GM19467 (cell line): ENCODE data around the gene R3HDM2.
"Not testable (repeated sequence)": the region's sequence is repeated elsewhere in the genome, so short reads cannot be mapped to it uniquely, and the experiment has no call there.

Experiments
- ATAC-seq: cut with Tn5 transposase; IDR thresholded peaks from one replicate; pipeline ENCODE4 v1.9.1; 2021; ENCODE audit warnings: mild to moderate bottlenecking, moderate library complexity; ENCODE audit not compliant: unreplicated experiment

Gene R3HDM2

DNA sequence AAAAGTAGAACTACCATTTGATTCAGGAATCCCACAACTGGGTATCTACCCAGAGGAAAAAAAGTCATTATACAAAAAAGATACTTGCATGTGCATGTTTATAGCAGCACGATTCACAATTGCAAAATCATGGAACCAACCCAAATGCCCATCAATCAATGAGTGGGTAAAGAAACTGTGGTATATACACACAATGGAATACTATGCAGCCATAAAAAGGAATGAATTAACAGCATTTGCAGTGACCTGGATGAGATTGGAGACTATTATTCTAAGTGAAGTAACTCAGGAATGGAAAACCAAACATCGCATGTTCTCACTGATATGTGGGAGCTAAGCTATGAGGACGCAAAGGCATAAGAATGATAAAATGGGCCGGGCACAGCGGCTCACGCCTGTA is 154.6 kb downstream of the R3HDM2 start:
- not testable (repeated sequence) for ATAC-seq

DNA sequence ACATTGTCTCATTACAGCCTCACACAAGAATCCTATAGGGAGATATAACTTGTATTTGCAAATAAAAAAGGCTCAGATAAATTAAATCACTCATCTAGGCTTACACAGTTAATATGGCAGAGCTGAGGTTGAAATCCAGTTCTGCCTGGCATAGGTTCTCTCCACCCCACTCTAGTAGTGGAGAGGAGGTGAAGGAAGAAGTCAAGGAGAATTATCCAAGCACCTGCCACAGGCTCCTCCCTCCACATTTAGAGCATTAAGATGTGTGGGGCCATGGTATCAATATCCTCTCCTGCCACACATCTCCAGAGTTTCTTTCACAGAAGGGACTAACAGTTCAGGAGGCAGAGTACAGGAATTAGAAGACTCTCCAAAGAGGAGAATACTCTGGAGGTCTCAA is 157.3 kb downstream of the R3HDM2 start:
- ATAC-seq, result no peak

DNA sequence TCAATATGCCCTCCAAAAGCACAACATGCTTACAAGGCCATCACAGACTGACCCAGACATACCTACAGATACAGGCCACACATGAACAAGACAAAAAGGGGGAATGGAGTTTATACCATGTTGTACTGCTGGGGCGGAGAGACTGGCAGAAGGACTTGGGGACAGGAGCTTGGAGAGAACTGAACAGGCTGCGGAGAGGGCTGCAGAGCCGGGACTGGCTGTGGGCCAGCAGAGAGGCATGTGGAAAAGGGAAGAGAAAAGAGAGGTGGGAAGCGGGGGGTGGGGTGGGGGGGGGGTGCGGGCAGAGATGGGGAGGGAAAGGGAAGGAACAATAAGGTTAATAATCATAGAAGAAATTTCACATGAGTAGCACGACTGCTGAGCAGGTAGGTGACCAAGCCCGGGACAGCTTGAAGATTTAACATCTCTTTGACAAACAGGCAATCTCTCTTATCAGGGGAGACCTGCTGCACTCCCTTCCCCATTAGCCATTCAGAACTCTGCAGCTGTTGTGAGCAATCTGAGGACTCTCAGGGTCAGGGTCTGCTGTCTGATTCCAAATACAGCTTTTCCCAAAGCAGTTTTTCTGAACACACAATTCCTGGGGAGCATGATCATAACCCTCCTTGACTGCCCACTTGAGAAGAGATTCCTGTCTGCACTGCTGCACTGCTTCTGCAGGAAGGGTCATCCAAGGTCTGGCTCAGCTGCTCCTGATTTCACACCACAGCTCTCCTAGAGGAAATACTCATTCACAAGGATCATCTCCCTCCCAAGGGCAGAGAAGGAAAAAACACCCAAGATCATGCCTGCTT is 158.3 kb downstream of the R3HDM2 start:
- ATAC-seq, result no peak

DNA sequence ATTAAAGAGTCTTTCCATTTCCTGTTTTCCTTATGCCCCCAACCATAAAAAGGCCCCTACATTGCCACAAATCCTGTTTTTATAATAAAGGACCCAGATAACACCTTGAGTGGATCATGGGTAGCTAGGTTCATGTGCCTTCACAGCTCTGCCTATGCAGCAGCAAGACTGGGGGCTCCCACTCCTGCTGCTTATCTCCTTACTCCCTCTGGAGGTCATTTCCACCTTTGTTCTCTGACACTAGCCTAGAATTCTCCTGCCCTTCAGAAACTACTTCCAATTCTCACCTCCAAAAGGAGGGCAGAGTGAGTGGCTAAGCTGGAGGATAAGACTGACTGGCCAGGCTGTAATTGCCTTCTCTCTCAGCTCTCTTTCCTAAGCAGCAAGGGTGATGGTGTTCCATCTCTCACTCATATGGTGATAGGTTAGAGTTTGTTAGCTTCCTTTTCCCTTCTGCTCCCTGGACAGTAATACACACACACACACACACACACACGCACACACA is 159.8 kb downstream of the R3HDM2 start:
- ATAC-seq, result no peak

DNA sequence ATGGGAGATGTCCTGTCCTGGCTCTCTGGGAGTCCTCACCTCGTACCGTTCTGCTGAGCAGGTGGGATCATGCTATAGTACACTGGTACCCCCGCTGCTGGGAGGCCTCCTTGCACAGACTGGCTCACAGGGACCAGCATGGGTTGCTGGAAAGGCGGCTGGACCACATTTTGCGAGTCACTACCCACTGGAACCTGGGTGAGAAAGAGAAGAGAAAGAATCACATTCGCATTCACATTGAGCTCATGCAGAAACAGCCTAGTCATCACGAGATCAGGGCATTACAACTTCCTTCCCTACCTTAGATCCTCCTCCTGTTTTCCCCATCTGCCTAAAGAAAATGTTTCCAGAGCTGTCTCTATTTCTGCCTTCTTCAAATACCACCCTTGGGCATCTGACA is 162.6 kb downstream of the R3HDM2 start:
- no peak for ATAC-seq

DNA sequence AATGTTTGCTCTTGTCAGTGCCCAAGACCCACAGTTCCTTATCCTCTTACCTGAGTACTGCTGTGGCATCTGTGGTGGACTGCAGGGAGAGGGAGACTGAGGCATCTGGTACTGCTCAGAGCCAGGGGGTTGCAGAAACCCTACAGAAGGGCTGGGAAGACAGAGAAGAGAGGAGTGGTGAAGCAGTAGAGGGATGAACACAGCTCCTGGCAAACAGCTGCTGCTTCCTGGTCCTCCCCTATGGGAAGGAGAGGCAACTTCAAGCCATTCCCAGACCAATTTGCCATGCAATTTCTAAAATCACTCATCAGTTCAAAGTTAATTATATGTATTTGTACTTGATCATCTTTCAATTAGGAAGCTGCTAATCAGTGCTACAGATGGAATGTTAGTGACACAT is 164.2 kb downstream of the R3HDM2 start:
- no peak for ATAC-seq

DNA sequence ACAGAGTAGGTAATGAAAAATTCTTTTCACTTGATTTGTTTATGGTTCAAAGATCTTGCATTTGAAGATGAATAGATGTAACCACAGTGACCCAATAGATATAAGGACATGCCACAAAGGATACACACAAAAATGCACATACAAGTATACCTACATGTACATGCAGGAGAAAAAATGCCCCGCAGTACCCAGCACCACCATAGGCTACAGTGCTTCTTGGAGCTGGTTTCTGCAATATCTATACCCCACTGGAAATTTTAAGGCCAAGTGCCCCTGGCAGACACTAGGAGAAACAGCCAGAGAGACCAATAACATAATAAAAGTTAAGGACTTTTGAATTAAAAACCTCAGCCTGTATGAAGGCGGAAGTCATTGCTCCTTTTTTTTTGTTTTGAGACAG is 167.7 kb downstream of the R3HDM2 start:
- no peak for ATAC-seq

DNA sequence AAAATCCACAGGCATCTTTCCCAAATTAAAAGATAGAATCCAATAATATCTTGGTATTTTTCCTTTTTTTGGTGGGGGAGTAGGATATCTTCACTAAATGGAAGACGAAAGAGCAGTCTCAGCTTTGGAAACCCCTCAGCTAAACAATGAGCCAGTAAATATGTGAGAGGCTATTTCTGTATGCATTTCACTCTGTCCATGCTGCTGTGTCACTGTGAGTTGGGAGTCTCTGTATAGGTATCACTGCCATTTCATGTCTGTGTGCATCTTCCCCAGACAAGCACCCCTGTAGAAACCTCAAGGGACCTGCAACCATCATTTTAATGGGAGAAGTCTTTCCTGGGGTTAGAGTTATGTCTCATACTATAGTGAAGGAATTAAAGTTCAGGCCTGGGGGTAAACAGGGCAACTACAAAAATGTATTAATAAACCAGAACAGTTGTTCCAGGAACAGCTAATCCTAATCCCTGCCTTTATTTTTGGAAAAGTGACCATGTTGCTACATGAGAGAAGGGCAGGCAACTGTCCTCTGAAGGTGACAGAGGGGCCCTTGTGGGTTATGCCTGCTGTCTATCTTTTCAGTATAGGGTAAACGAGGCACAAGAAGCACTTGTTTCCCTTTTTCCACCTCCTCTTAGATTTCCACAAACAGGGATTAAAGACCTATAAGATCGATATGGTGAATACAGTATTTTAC is 168.6 kb downstream of the R3HDM2 start:
- no peak for ATAC-seq

DNA sequence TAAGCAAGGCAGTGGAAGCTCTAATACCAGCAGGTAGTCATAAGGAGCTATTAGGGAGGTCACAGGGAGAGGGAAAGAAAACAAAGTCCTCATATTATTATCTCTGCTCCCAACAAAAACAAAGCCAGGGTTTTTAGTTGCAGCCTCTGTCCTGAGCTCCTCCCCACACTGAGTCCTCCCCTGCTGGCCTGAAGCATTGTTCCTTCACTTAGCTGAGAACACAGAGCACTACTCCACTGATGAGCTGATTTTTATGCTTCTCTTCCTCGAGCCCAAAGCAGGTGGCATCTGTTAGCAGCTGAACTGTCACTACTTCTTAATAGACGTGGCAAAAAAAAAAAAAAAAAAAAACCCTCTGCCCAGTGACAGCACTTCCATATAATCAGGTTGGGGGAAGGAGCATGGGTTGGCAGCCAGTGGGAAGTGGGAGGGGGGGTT is 169.4 kb downstream of the R3HDM2 start:
- ATAC-seq, result no peak

DNA sequence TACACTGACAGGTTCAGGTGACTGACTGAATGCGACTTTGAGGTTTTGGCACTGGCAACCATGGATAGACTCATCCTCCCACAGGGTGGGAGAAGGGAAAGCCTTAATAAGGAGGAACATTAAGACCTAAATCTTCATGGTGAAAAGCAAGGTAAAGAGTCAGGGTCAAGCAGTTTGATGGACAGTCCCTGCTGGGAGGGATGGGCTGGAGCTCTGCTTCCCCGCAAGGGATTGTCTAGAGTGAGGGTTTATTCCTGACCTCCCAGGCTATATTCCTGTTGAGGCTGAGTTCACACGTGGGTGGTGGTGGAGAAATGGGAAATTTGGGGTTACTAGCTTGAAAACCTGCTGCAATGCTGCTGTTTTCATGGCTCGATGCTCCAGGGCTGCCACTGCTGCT is 170.5 kb downstream of the R3HDM2 start:
- ATAC-seq, result no peak

DNA sequence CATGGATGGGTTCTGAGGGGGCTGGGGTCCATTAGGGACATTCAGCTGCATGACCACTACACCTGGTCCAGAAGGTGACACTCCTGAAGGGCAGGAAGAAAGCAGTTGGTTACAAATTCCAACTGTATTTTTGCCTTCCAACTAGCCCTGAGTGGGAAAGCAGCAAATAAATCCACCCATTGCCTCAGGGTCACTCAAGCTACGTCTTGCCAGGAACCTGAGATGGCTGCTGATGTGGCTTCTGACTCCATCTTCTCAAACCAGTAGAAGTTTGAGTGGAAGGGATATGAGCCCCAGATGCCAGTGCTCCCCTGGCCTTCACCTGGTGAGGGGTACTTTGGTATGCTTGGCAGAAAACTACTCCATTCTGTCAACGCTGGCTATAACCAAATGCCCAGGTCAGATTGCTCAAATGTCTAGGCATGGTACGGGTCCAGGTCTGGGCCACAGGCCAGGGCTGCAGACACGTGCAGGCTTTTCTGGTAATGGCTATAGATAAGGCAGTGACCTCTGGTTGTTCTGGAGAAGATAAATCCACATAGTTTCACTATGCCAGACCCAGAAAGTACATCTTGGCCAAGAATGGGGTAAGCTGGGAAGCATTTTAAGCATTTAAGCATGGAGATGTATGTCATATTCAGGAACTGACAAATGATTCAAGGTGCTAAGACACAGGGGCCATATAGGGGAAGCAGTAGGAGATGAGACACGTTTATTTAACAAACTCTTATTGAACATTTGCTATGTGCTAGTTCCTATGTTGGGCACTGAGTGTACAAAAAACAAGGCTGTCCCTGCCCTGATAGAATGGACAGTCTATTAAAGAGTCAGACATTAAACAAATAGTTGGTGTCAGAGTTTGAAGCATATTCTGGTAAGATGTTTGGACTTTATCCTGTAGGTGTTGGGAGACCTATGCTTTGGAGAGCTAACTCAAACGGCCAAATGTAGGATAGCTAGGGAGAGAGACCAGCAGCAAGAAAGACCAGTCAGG is 171.6 kb downstream of the R3HDM2 start:
- no peak for ATAC-seq

DNA sequence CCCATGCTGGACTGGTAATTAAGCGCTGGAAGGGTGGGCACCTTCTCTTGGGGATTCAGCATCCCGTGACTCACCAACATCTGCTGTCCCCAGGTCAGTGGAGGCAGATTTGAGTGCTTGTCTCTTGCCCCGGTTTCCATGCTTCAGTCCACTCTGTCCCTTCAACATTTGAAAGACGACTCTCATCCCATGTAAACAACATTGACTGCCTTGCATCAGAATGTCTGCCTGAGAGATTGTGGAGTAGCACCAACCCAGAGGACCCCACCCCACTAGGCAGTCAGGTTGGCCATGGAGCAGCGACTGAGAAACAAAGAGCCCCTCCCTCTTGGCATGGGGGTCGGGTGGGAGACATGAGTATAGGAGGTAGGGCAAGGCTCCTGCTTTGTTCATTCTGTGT is 174.9 kb downstream of the R3HDM2 start:
- no peak for ATAC-seq

DNA sequence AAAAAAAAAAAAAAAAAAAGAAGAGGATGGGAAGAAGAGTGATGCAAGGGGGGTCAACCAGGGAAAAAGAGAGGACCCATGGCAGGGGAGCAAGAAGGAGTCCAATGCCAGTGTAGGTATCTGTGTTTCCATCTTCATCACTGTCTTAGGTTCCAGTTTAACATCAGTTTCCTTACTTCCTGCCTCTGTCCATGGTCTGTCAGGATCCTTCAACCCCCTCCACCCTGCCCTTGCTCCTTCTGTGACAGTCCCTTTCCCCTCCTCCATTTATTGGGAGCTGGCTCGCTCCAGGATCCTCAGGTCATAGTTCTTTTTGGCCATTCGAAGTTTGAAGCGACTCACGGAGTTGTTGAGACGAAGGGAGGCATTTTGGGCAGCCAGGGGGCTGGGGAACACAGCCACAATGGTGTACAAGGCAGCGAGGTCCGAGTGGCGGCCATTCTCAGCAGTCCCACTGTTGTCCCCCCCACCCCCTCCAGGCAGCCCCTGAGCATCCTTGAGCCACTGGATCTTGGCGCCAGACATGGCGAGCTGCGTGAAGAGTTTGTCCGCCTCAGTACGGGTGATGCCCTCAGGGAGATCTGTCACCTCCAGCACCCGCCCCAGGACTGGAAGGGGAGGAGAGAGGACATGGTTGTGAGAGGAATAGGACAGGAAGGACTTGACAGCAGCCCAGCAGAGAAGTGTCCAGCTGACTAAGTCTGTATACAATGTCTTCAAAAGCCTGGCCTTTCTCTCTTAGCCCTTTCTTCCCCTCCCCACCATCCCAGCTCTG is 176.2 kb downstream of the R3HDM2 start:
- no peak for ATAC-seq

DNA sequence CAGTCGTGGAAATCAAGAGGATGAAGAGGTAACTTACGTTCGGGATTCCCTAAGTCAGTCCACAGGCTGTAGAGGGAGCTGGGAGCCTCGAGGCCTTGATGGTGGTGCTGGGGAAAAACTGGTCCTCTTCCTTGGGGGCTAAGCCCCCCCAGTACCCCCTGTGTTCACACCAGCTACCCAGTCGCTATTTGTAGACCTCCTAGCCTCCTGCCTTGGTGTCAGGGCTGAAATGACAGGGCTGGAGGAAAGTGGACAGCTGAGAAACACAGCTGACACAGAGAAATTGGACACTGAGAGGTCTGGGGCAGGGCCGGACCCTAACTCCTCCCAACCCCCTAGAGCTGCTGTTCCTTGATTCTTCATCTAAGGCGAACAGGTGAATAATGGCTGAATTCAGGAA is 179.9 kb downstream of the R3HDM2 start, which contains the start of gene STAC3:
Gene STAC3 (minus strand): TSS at position 232 of the 400 bp plus-strand sequence. CDS start 1,551 bp downstream, outside the sequence.
- no peak for ATAC-seq

DNA sequence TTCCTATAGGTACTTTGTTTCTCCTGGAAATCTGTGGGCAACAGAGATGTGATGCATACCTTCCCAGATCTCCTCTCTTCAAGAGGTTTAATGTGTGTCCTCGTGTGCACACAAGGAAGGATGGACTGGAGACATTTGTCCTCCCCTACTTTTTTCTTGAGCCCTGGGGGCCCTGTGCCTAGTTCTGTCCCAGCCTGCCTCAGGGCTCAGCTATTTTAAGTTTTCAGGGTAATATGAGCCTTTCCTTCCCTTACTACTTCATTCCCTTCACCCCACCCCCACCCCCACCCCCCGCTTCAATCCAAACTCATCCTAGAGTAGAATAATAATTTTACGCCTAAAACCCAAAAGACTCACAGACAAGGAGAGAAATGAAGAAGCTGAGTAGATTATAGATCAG is 180.3 kb downstream of the R3HDM2 start:
- no peak for ATAC-seq

DNA sequence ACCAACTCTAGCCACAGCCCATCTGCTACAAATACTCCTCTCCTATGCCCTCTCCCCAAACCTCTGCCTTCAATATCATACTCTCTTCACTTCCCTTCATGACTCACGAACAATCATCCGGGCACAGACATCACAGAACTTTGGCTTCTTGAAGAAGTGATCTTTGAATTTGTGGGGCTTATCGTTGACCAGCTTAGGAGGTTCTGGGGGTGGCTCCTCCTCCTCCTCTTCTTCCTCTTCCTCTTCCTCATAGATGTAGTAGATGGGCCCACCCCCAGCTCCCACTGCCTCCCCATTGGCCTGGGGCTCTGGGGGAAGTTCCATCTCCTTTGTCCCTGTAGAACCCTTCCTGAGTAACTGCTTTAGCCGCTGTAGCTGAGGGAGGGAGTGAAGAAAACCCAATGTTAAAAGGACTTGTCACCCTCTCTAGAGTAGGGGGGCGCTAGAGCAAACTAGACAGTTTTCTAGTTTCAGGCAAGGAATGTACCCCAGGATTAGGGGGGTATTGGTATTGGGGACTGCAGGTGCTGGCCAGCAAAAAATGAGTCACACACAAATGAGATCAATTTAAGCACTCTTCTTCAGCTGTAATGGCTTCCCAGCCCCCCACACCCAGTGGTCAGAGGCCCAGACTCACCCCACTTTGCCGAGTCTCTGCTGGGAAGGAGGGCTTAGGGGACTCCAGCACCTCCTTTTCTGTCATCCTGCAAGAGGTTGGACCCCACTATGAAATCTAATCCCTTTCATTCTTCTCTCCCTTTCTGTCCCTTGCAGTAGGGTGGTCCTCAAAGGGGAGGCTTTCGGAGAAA is 181.7 kb downstream of the R3HDM2 start:
- no peak for ATAC-seq

DNA sequence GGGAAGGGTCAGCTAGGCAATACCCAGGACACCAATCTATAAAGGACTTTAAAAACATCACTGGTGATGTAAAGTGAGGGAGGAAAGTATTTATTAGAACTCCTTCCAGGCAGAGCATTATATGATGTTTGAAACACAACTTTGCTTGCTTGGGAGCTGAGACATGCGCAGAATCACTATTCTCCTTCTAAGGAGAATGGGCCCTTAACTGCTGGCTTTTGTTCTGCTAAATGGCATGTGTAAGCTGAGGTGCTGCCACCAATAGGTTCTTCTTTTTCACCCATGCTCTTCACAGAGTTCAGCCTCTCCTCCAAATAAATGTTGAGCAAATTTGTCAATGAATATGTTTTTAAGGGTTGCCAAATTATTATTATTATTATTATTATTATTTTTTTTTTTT is 183.8 kb downstream of the R3HDM2 start:
- ATAC-seq, result no peak

DNA sequence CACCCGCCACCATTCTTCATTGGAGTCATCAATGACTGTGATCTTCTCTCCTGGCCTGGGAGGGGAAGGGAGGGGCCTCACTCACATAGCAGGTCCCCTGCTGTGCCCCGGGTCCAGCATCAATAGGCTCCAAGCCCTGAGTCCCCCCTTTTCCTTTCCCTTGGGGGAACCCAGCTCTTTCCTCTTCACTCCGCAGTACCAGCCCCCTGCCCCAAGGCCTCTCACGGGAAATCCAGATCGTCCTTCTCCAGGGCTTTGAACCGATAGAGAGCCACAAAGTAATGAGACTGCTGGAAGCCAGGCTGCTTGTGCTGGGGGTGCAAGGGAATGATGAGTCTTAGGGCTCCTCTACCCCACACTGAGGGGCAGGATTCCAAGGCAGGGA is 186.5 kb downstream of the R3HDM2 start:
- ATAC-seq, result no peak
